SH-SY5Y (cell line): ENCODE measurements around the gene AFG3L2.

Experiments
- GATA2 ChIP-seq: IDR thresholded peaks from 2 replicates; pipeline ENCODE4 v1.6.1; 2011; ENCODE audit warnings: mild to moderate bottlenecking, low read depth, low read length
- GATA3 ChIP-seq: IDR thresholded peaks from 2 replicates; pipeline ENCODE4 v1.6.1; 2011; ENCODE audit warnings: low read depth, mild to moderate bottlenecking, low read length, moderate library complexity

- TF ChIP-seq GATA3, result no peak
- no peak for TF ChIP-seq GATA2
Observed at GRCh38 chr18:12366784-12367183, 10.2 kb downstream of the AFG3L2 start.
